Measurements from ENCODE around the gene CHRD. TPM values are rescaled to one million over a fixed set of nuclear protein-coding genes. Genes with fewer than 3 reads are reported as not detected.
A peak's percentile ranks its signal among the peaks of the same experiment; 100 is the strongest.

The CHRD gene
- total and polyA plus RNA-seq, 9 of the 15 experiments (the other 6 are each of a cell fraction or from before 2014, with no cell fraction given) = 0.11 to 1.3 (median 0.59) TPM; not detected in 3

- Histone ChIP-seq H4K20me1 (replicated peaks; ENCODE audit: control insufficient read depth, insufficient read depth, low read length) (peaks cover 5% of the 10 kb centered on the region), H3K9me3 (replicated peaks; ENCODE audit: control insufficient read depth, insufficient read depth, low read depth, low read length) (no peaks in the 10 kb centered on the region), H3K36me3 (ENCODE audit: control insufficient read depth, insufficient read depth, low read length) (no peaks in the 10 kb centered on the region), H3K9me1 (ENCODE audit: control insufficient read depth, insufficient read depth, low read length) (no peaks in the 10 kb centered on the region), H3K4me2 (ENCODE audit: insufficient read depth, low read length) (no peak overlapping the region), H3K4me1 (replicated peaks in 1 of 2; ENCODE audit: control insufficient read depth in 2 of 2, insufficient read depth in 2 of 2, low read length in 2 of 2) (peaks cover 0 to 11% of the 10 kb centered on the region in 2 experiments; a peak in 1 of 5 replicates), H3K9ac (ENCODE audit: insufficient read depth in 1 of 2, low read depth in 2 of 2, low read length in 2 of 2) (0 out of 4 replicates have a peak overlapping the region, but pooled peaks of 1 of the 2 experiments have one; percentile 66), H3K4me3 (no peak overlapping the region), H3K79me2 (ENCODE audit: control insufficient read depth, insufficient read depth, low read length) (no peaks in the 10 kb centered on the region), H3K27ac (ENCODE audit: extremely low read depth, low read depth, low read length) (no peak overlapping the region), H2AFZ (ENCODE audit: low read depth, low read length) (no peak overlapping the region), H3K27me3 (ENCODE audit: control insufficient read depth in 2 of 2, insufficient read depth in 2 of 2, low read length in 2 of 2) (peaks cover 18 to 74% of the 10 kb centered on the region in 2 experiments; a peak in 4 of 5 replicates)
- peak in 1 of 2 experiments; percentile 38; a peak in 2 of 4 replicates for TF ChIP-seq KDM1A (IDR thresholded peaks at IDR 0.05)
- no peak for TF ChIP-seq ELF2 (CRISPR knock-in tag; IDR thresholded peaks at IDR 0.05)
- no peak for TF ChIP-seq ZNF217 (CRISPR knock-in tag; IDR thresholded peaks at IDR 0.05)
- no peak for TF ChIP-seq PRPF4 (IDR thresholded peaks at IDR 0.05; ENCODE audit: insufficient read depth, low read depth, low read length, poor library complexity, severe bottlenecking)
- ChIA-PET CTCF (ENCODE audit: low intra/inter-chr PET ratio) (no interaction called here), POLR2A (interaction anchor here (0.6 to 0.9 kb wide), 4 partner anchors 17 to 777 kb away, joined by 3 to 4 read pairs (median 3); no protein-coding TSS in a partner anchor)
- BruUV-seq (replicated peaks) = no TSS peak
- DNase-seq (ENCODE audit: extremely low read depth in 1 of 4, low spot score in 3 of 4) (no peak), ATAC-seq (no peak), FAIRE-seq (no peak)
- in situ Hi-C loops (cut with MboI) = no loop called here
- 1% methylated on average over 8 of the region's 8 CpGs for WGBS (ENCODE audit: insufficient coverage, low coverage, missing lambda C conversion rate)
- intact Hi-C loops (cut with micrococcal nuclease) = loop anchor here (10.0 kb wide), 1 partner anchor 326 kb away; the partner anchor contains the start of gene MAGEF1
Observed at GRCh38 chr3:184388164-184388935, 8.5 kb downstream of the CHRD start.

DNA sequence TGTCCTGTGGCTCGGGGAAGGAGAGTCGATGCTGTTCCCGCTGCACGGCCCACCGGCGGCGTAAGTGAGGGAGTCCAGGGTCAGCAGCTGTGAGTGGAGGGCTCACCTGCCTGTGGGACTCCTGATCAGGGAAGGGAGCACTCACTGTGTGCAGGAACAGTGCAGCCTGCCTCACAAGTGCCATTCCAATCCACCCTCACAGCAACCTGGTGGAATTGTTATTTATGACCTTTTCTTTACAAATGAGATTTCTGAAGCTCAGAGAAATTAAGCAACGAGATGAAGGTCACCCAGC, 9.0 kb downstream of the CHRD start:
- no peak overlapping the region for H3K27ac ChIP-seq (ENCODE audit: extremely low read depth, low read depth, low read length)
- BruUV-seq (replicated peaks) = no TSS peak
- H3K9me3 ChIP-seq (replicated peaks; ENCODE audit: control insufficient read depth, insufficient read depth, low read depth, low read length) = no peaks in the 10 kb centered on the region
- no peak overlapping the region for H2AFZ ChIP-seq (ENCODE audit: low read depth, low read length)
- H3K4me3 ChIP-seq = no peak overlapping the region
- H3K27me3 ChIP-seq (ENCODE audit: control insufficient read depth in 2 of 2, insufficient read depth in 2 of 2, low read length in 2 of 2) = peaks cover 23 to 78% of the 10 kb centered on the region in 2 experiments
- WGBS (ENCODE audit: insufficient coverage, low coverage, missing lambda C conversion rate) = 1% methylated on average over 8 of the region's 8 CpGs
- no peak overlapping the region for H3K4me2 ChIP-seq (ENCODE audit: insufficient read depth, low read length)
- intact Hi-C loops (cut with micrococcal nuclease) = loop anchor here (10.0 kb wide), 1 partner anchor 326 kb away; the partner anchor contains the start of gene MAGEF1
- POLR2A ChIA-PET = interaction anchor here (0.8 to 0.9 kb wide), 2 partner anchors 17 to 141 kb away, joined by 3 read pairs; no protein-coding TSS in a partner anchor
- H3K9ac ChIP-seq (ENCODE audit: insufficient read depth in 1 of 2, low read depth in 2 of 2, low read length in 2 of 2) = 0 out of 4 replicates have a peak overlapping the region, but pooled peaks of 1 of the 2 experiments have one; percentile 66
- no peak for DNase-seq (ENCODE audit: extremely low read depth in 1 of 4, low spot score in 3 of 4)
- CTCF ChIA-PET (ENCODE audit: low intra/inter-chr PET ratio) = no interaction called here
- no peak for FAIRE-seq
- H3K79me2 ChIP-seq (ENCODE audit: control insufficient read depth, insufficient read depth, low read length) = no peaks in the 10 kb centered on the region
- in situ Hi-C loops (cut with MboI) = no loop called here
- no peak for ATAC-seq
- peaks cover 5% of the 10 kb centered on the region for H4K20me1 ChIP-seq (replicated peaks; ENCODE audit: control insufficient read depth, insufficient read depth, low read length)
- peaks cover 0 to 11% of the 10 kb centered on the region in 2 experiments; a peak in 1 of 5 replicates for H3K4me1 ChIP-seq (replicated peaks in 1 of 2; ENCODE audit: control insufficient read depth in 2 of 2, insufficient read depth in 2 of 2, low read length in 2 of 2)
- no peaks in the 10 kb centered on the region for H3K36me3 ChIP-seq (ENCODE audit: control insufficient read depth, insufficient read depth, low read length)
- H3K9me1 ChIP-seq (ENCODE audit: control insufficient read depth, insufficient read depth, low read length) = no peaks in the 10 kb centered on the region
- TF ChIP-seq MEF2A (IDR thresholded peaks at IDR 0.05; ENCODE audit: control insufficient read depth, low read depth, low read length) (no peak), ZNF263 (CRISPR knock-in tag; IDR thresholded peaks at IDR 0.05; ENCODE audit: borderline replicate concordance) (peak; percentile 74)

Data from K562 (cell line).